AG09309 (cell line): ENCODE data around the gene TFF3.

ENCODE experiments used
- DNase-seq: peaks from one replicate; pipeline ENCODE4 v3.0.0-alpha.2; 2010; ENCODE audit warnings: low read depth
- H3K4me3 ChIP-seq: 2 replicates; pipeline ENCODE4 v1.5.1; 2011; ENCODE audit warnings: mild to moderate bottlenecking, low read depth, low read length, moderate library complexity; ENCODE audit not compliant: control insufficient read depth
- TF ChIP-seq, protein P1 (sequence below): IDR thresholded peaks from 2 replicates; pipeline ENCODE4 v1.5.1; 2011; ENCODE audit warnings: mild to moderate bottlenecking, low read depth, low read length, inconsistent platforms; ENCODE audit not compliant: insufficient read depth, control insufficient read depth; ENCODE audit errors: missing control alignments

The TFF3 gene

GRCh38 chr21:42352441-42353095, 37.4 kb upstream of the TFF3 start:
- no peak for DNase-seq
- TF ChIP-seq, protein P1, sequence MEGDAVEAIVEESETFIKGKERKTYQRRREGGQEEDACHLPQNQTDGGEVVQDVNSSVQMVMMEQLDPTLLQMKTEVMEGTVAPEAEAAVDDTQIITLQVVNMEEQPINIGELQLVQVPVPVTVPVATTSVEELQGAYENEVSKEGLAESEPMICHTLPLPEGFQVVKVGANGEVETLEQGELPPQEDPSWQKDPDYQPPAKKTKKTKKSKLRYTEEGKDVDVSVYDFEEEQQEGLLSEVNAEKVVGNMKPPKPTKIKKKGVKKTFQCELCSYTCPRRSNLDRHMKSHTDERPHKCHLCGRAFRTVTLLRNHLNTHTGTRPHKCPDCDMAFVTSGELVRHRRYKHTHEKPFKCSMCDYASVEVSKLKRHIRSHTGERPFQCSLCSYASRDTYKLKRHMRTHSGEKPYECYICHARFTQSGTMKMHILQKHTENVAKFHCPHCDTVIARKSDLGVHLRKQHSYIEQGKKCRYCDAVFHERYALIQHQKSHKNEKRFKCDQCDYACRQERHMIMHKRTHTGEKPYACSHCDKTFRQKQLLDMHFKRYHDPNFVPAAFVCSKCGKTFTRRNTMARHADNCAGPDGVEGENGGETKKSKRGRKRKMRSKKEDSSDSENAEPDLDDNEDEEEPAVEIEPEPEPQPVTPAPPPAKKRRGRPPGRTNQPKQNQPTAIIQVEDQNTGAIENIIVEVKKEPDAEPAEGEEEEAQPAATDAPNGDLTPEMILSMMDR = no peak
- no peak overlapping the region for H3K4me3 ChIP-seq

DNA sequence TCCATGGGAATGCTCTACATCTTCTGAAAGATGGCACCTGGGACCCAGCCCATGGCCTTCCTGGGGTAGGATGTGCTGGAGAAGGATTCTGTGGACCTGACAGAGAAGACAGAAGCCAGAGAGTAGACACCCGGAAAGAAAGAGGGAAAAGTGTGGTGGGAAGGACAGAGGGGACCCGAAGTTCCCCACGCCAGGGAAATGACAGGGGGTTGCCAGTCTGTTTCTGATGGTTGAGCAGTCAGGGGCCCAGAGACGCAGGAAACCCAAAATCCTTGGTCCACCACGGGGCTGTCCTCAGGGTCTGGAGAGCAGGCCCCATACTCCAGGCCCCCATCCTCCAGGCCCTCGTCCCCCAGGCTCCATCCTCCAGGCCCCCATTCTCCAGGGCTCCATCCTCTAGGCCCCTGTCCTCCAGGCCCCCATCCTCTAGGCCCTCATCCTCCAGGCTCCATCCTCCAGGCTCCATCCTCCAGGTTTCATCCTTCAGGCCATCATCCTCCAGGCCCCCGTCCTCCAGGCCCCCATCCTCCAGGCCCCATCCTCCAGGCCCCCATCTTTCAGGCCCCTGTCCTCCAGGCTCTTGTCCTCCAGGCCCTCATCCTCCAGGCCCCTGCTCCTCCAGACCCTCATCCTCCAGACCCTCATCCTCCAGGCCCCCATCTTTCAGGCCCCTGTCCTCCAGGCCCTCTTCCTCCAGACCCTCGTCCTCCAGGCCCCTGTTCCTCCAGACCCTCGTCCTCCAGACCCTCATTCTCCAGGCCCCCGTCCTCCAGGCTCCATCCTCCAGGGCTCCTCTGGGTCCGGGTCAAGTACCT, 36.6 kb upstream of the TFF3 start:
- TF ChIP-seq, protein P1 = no peak
- no peak overlapping the region for H3K4me3 ChIP-seq
- DNase-seq = no peak

DNA sequence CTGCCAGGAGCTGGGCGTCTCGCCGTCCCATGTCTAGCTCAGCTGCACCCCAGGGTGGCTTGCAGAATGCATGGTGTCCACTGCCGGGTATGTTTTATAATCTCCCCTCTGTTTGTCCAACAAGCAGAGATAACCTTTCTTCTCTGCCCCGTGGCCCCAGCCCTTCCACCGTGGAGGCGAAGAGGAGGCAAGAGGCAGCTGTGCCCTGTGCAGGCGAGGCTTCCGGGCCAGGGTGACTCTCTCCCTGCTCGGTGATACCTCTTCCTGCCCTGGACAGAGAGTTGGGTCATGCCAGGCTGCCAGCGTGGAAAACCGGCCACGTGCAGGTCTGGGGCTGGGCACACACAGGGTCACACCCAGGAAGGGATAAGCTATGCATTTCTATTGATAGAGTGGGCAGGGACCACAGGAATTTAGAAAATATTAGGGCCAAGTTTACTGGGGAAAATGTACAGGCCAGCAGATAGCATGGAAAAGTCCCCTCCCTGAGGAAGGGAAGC, 35.8 kb upstream of the TFF3 start, which contains the start of gene TFF2:
Gene TFF2 (minus strand): TSS at position 68 of the 500 bp plus-strand sequence. CDS start 37 bp downstream, at position 31.
- H3K4me3 ChIP-seq = no peak within 1 kb of the TSS
- DNase-seq = no peak
- TF ChIP-seq, protein P1 = no peak

DNA sequence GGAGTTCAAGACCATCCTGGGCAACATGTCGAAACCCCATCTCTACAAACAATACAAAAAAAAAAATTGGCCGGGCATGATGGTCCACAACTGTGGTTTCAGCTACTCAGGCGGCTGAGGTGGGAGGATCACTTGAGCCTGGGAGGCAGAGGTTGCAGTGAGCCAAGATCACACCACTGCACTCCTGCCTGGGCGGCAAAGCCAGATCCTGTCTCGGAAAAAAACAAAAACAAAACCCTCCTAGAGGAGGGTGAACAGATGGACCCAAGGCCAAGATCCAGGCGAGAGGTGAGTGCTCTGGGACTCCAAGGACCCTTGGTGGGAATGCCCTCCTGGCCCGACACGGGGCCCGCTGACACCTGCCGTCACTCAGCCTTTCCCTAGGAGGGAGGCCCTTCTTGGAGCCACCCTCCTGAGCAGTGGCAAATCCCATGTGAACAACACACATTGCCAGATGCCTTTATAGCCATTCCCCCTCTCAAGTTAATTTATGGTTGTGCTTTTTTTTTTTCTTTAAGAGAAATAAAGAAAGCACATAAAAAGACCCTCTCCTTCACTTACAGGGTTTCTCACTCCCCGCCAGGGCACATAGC, 35.2 kb upstream of the TFF3 start:
- no peak overlapping the region for H3K4me3 ChIP-seq
- no peak for DNase-seq
- TF ChIP-seq, protein P1 = no peak

GRCh38 chr21:42349420-42350317, 34.5 kb upstream of the TFF3 start:
- TF ChIP-seq, protein P1 = no peak
- no peak for DNase-seq
- no peak overlapping the region for H3K4me3 ChIP-seq

DNA sequence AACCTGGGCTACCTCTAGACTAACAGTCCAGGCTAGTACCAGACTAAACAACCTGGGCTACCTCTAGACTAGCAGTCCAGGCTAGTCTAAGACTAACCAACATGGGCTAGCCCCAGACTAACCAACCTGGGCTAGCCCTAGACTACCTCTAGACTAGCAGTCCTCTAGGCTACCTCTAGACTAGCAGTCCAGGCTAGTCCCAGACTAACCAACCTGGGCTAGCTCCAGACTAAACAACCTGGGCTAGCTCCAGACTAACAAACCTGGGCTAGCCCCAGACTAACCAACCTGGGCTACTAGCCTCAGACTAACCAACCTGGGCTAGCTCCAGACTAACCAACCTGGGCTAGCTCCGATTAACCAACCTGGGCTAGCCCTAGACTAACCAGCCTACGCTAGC, 33.6 kb upstream of the TFF3 start:
- no peak overlapping the region for H3K4me3 ChIP-seq
- TF ChIP-seq, protein P1 = no peak

More for the DNA sequence above, 33.6 kb upstream of the TFF3 start:
- DNase-seq = no peak
